ENCODE results near the gene TTLL11.

The TTLL11 gene

GRCh38 chr9:121822093-121823085 lies 270.7 kb downstream of the TTLL11 start:
- H3K27me3 Mint-ChIP-seq = peaks cover 15% of the 10 kb centered on the region
- H3K4me1 Mint-ChIP-seq = peaks cover 2% of the 10 kb centered on the region
- DNase-seq = no peak
- no peaks in the 10 kb centered on the region for H3K36me3 Mint-ChIP-seq
- H3K9me3 Mint-ChIP-seq = no peaks in the 10 kb centered on the region
- H3K27ac Mint-ChIP-seq = no peak overlapping the region
- H3K4me3 Mint-ChIP-seq = no peak overlapping the region
- CTCF ChIA-PET = no interaction called here

- no peaks in the 10 kb centered on the region for H3K9me3 Mint-ChIP-seq
- CTCF ChIA-PET = no interaction called here
- no peak for DNase-seq
- H3K4me1 Mint-ChIP-seq = peaks cover 2% of the 10 kb centered on the region
- H3K36me3 Mint-ChIP-seq = no peaks in the 10 kb centered on the region
- no peak overlapping the region for H3K27ac Mint-ChIP-seq
- H3K27me3 Mint-ChIP-seq = peaks cover 15% of the 10 kb centered on the region
- H3K4me3 Mint-ChIP-seq = no peak overlapping the region
Observed at GRCh38 chr9:121821326-121821725, 271.8 kb downstream of the TTLL11 start.

- Mint-ChIP-seq H3K9me3 (no peaks in the 10 kb centered on the region), H3K36me3 (no peaks in the 10 kb centered on the region), H3K4me3 (no peak overlapping the region), H3K4me1 (peaks cover 2% of the 10 kb centered on the region), H3K27ac (no peak overlapping the region), H3K27me3 (peaks cover 15% of the 10 kb centered on the region)
- CTCF ChIA-PET = interaction anchor here (0.6 to 0.7 kb wide), 2 partner anchors 23 to 276 kb away, joined by 3 to 4 read pairs; no protein-coding TSS in a partner anchor
- DNase-seq = no peak
Observed at GRCh38 chr9:121820286-121821005, 272.7 kb downstream of the TTLL11 start.

- no peaks in the 10 kb centered on the region for H3K9me3 Mint-ChIP-seq
- peaks cover 2% of the 10 kb centered on the region for H3K4me1 Mint-ChIP-seq
- peaks cover 15% of the 10 kb centered on the region for H3K27me3 Mint-ChIP-seq
- H3K27ac Mint-ChIP-seq = no peak overlapping the region
- no peak for DNase-seq
- no peaks in the 10 kb centered on the region for H3K36me3 Mint-ChIP-seq
- CTCF ChIA-PET = interaction anchor here (0.7 kb wide), 1 partner anchor 24 kb away, joined by 3 read pairs; no protein-coding TSS in a partner anchor
- H3K4me3 Mint-ChIP-seq = no peak overlapping the region
Observed at GRCh38 chr9:121819428-121820231, 273.5 kb downstream of the TTLL11 start.

- Mint-ChIP-seq H3K9me3 (no peaks in the 10 kb centered on the region), H3K27ac (no peak overlapping the region), H3K27me3 (peaks cover 15% of the 10 kb centered on the region), H3K4me3 (no peak overlapping the region), H3K36me3 (no peaks in the 10 kb centered on the region), H3K4me1 (peaks cover 1% of the 10 kb centered on the region)
- CTCF ChIA-PET = no interaction called here
- DNase-seq = no peak
Observed at GRCh38 chr9:121818841-121819427, 274.2 kb downstream of the TTLL11 start.

GRCh38 chr9:121818016-121818661 lies 275.0 kb downstream of the TTLL11 start:
- Mint-ChIP-seq H3K4me3 (no peak overlapping the region), H3K4me1 (no peaks in the 10 kb centered on the region), H3K27me3 (peaks cover 15% of the 10 kb centered on the region), H3K27ac (no peak overlapping the region), H3K36me3 (no peaks in the 10 kb centered on the region), H3K9me3 (no peaks in the 10 kb centered on the region)
- DNase-seq = no peak
- CTCF ChIA-PET = no interaction called here

GRCh38 chr9:121817476-121817875 lies 275.6 kb downstream of the TTLL11 start:
- Mint-ChIP-seq H3K4me1 (no peaks in the 10 kb centered on the region), H3K9me3 (no peaks in the 10 kb centered on the region), H3K36me3 (no peaks in the 10 kb centered on the region), H3K27me3 (peaks cover 15% of the 10 kb centered on the region), H3K27ac (no peak overlapping the region), H3K4me3 (no peak overlapping the region)
- no peak for DNase-seq
- CTCF ChIA-PET = no interaction called here

- Mint-ChIP-seq H3K4me3 (no peak overlapping the region), H3K36me3 (no peaks in the 10 kb centered on the region), H3K27me3 (peaks cover 12% of the 10 kb centered on the region), H3K4me1 (no peaks in the 10 kb centered on the region), H3K27ac (no peak overlapping the region), H3K9me3 (no peaks in the 10 kb centered on the region)
- CTCF ChIA-PET = no interaction called here
- no peak for DNase-seq
Observed at GRCh38 chr9:121816845-121817450, 276.2 kb downstream of the TTLL11 start.

- Mint-ChIP-seq H3K36me3 (no peaks in the 10 kb centered on the region), H3K27me3 (peaks cover 12% of the 10 kb centered on the region), H3K4me3 (no peak overlapping the region), H3K9me3 (no peaks in the 10 kb centered on the region), H3K27ac (no peak overlapping the region), H3K4me1 (no peaks in the 10 kb centered on the region)
- DNase-seq = no peak
- CTCF ChIA-PET = no interaction called here
Observed at GRCh38 chr9:121816449-121816817, 276.7 kb downstream of the TTLL11 start.

GRCh38 chr9:121815546-121816448 lies 277.3 kb downstream of the TTLL11 start:
- DNase-seq = no peak
- Mint-ChIP-seq H3K4me1 (no peaks in the 10 kb centered on the region), H3K9me3 (no peaks in the 10 kb centered on the region), H3K4me3 (no peak overlapping the region), H3K27me3 (peaks cover 12% of the 10 kb centered on the region), H3K36me3 (no peaks in the 10 kb centered on the region), H3K27ac (no peak overlapping the region)
- CTCF ChIA-PET = interaction anchor here (0.7 kb wide), 1 partner anchor 132 kb away, joined by 3 read pairs; no protein-coding TSS in a partner anchor

- Mint-ChIP-seq H3K36me3 (no peaks in the 10 kb centered on the region), H3K27ac (no peak overlapping the region), H3K9me3 (no peaks in the 10 kb centered on the region), H3K27me3 (peaks cover 12% of the 10 kb centered on the region), H3K4me3 (no peak overlapping the region), H3K4me1 (no peaks in the 10 kb centered on the region)
- CTCF ChIA-PET = interaction anchor here (0.7 kb wide), 1 partner anchor 131 kb away, joined by 3 read pairs; no protein-coding TSS in a partner anchor
- no peak for DNase-seq
Observed at GRCh38 chr9:121815084-121815483, 278.0 kb downstream of the TTLL11 start.

- no peaks in the 10 kb centered on the region for H3K4me1 Mint-ChIP-seq
- CTCF ChIA-PET = no interaction called here
- peaks cover 12% of the 10 kb centered on the region for H3K27me3 Mint-ChIP-seq
- H3K4me3 Mint-ChIP-seq = no peak overlapping the region
- no peaks in the 10 kb centered on the region for H3K9me3 Mint-ChIP-seq
- no peaks in the 10 kb centered on the region for H3K36me3 Mint-ChIP-seq
- no peak for DNase-seq
- no peak overlapping the region for H3K27ac Mint-ChIP-seq
Observed at GRCh38 chr9:121814594-121814993, 278.5 kb downstream of the TTLL11 start.

All from activated naive CD4-positive, alpha-beta T cell treated with anti-CD3 and anti-CD28 coated beads, Interleukin-2, amount 10 ng/mL, durations not matched to agents 7 days and 5 days (primary cell).